ENCODE data around the gene PTGDR2.

PTGDR2 gene

DNA sequence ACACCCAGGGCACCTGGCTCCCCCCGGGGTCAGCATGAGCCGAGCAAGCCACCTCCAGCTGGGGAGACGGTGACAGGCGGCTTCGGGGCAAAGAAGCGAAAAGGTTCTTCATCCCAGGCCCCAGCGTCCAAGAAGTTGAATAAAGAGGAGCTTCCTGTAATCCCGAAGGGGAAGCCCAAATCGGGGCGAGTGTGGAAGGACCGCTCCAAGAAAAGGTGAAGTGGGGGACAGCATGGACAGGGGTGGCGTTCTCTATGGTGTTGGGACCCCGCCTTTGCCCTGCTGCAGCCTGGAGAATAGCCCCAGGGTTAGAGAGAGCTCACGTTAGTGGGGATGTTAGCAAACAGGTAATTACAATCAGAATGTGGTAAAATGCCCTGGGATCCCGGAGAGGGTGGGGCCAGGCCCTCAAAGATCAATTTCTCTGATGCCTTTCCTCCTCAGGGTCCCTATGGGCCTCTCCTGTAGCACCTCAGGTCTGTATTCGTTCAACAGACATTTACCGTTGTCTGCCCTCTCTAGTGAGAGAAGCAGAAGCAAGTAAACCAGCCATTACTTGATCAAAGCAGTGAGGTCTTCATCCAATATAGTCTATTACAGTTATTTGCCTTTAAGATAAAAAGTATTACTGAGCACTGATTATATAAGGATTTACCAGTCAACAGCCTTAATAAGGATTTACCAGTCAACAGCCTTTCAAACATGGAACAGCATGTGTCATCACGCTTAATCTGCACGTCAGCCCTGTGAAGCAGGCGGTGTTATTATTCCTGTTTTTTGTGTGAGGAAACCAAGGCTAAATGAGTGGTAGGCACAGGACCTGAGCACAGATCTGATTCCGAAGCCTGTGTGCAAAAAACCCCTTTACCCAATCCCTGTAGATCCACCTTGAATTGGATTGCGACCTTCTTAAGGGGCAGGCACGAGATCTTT is 12.8 kb downstream of the PTGDR2 start:
- peak; percentile 28 for DNase-seq (ENCODE audit: low read depth, low spot score)
- TF ChIP-seq, protein P1, sequence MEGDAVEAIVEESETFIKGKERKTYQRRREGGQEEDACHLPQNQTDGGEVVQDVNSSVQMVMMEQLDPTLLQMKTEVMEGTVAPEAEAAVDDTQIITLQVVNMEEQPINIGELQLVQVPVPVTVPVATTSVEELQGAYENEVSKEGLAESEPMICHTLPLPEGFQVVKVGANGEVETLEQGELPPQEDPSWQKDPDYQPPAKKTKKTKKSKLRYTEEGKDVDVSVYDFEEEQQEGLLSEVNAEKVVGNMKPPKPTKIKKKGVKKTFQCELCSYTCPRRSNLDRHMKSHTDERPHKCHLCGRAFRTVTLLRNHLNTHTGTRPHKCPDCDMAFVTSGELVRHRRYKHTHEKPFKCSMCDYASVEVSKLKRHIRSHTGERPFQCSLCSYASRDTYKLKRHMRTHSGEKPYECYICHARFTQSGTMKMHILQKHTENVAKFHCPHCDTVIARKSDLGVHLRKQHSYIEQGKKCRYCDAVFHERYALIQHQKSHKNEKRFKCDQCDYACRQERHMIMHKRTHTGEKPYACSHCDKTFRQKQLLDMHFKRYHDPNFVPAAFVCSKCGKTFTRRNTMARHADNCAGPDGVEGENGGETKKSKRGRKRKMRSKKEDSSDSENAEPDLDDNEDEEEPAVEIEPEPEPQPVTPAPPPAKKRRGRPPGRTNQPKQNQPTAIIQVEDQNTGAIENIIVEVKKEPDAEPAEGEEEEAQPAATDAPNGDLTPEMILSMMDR (IDR thresholded peaks at IDR 0.05; ENCODE audit: low read depth, low read length): no peak
- peak overlapping the region; percentile 93 for H3K4me3 ChIP-seq (ENCODE audit: low read depth, low read length)
- in situ Hi-C loops (cut with HindIII; ENCODE audit: low sequenced_read_pairs): no loop called here

DNA sequence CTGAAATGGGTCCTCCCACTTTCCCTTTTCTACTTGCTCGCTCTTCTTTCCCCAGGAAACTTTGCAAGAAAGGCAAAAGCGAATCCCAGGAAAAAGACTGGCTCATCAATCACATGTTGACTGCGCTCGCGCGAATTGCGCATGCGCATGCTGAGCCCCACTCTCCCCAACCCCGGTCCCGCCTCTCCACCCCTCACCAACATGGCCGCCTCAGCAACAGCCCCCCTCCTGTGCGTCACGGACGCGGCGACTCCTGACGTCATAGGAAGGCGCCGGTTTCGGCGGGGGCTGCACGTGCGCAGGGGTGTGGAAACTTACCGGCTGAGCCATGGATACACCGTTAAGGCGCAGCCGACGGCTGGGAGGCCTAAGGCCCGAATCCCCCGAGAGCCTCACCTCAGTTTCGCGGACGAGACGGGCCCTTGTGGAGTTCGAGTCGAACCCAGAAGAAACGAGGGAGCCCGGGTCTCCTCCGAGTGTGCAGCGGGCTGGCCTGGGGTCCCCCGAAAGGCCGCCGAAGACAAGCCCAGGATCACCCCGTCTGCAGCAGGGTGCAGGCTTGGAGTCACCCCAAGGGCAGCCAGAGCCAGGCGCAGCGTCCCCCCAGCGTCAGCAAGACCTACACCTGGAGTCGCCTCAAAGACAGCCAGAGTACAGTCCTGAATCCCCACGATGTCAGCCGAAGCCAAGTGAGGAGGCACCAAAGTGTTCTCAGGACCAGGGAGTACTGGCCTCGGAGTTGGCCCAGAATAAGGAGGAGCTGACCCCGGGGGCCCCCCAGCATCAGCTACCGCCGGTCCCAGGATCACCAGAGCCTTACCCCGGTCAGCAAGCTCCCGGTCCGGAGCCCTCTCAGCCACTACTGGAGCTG is 13.7 kb downstream of the PTGDR2 start, which contains the start of gene CCDC86:
Gene CCDC86 (plus strand): TSS at position 317 of the 871 bp plus-strand sequence. CDS start 12 bp downstream, at position 329.
- peak within 1 kb of the TSS; percentile 93 for H3K4me3 ChIP-seq (ENCODE audit: low read depth, low read length)
- in situ Hi-C loops (cut with HindIII; ENCODE audit: low sequenced_read_pairs): no loop called here
- peak; percentile 97 for DNase-seq (ENCODE audit: low read depth, low spot score)
- TF ChIP-seq, protein P1 (IDR thresholded peaks at IDR 0.05; ENCODE audit: low read depth, low read length): no peak

DNA sequence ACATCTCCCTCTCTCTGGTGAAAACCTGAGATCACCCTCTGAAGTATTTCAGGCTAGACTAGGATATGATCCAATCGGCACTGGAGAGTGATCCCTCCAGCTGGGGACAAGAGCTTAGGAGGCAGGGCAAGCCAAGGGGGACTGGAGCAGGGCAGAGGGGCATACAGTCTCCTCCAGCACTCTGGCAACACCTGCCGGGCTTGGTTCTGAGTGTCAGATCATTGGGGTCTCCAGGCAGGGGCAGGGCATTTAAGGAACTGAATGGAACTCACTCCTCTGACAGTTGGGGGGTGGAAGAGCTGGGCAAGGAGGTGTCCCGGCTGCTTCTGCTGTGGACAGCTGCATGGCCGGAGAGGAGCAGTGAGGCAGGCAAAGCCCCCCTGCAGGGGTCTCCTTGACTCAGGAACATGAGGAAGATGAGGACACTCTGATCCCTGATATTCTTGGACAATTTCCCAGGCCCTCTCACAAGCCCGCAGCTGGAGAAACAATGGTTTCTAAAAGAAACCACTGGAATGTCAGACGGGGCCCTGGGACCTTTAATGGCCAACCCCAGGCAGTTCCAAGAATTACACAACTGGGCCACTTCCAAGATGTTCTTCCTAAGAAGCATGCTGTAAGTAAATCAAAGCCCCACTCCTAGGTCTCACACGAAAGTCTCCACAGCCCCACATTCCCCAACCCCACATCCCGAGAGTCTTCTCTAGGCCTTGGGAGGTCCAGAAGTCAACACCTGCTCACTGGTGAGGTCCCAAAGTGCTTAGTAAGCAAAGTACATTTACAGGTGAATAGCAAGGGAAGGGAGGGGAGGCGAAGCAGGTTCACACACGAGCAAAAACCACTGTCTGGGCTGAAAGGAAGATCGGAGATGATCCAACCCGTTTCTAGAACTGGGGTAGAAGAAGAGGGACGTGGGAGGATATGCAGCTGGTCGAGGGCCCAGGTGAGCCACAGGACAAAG is 15.0 kb downstream of the PTGDR2 start:
- in situ Hi-C loops (cut with HindIII; ENCODE audit: low sequenced_read_pairs): no loop called here
- TF ChIP-seq, protein P1 (IDR thresholded peaks at IDR 0.05; ENCODE audit: low read depth, low read length): no peak
- DNase-seq (ENCODE audit: low read depth, low spot score): peak; percentile 99
- no peak overlapping the region for H3K4me3 ChIP-seq (ENCODE audit: low read depth, low read length)

DNA sequence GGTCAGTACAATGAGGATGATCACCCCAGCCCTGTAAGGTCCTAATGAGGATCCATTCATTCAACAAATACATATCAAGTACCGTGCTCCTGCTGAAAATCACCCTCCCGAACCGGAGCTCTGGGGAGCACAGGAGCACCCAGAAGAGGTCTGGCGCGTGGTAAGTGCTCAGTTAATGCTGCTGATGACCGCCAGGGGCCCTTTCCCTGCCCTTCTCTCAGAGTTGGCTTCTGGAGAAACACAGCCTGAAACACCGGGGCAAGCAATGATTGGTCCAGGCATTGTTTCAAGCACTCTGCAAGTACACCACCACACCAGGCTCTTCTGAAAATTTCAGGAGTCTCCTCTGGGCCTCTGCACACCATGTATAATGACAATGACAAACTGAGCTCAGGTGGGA is 17.6 kb downstream of the PTGDR2 start:
- no peak for DNase-seq (ENCODE audit: low read depth, low spot score)
- in situ Hi-C loops (cut with HindIII; ENCODE audit: low sequenced_read_pairs): no loop called here
- TF ChIP-seq, protein P1 (IDR thresholded peaks at IDR 0.05; ENCODE audit: low read depth, low read length): peak; percentile 2

DNA sequence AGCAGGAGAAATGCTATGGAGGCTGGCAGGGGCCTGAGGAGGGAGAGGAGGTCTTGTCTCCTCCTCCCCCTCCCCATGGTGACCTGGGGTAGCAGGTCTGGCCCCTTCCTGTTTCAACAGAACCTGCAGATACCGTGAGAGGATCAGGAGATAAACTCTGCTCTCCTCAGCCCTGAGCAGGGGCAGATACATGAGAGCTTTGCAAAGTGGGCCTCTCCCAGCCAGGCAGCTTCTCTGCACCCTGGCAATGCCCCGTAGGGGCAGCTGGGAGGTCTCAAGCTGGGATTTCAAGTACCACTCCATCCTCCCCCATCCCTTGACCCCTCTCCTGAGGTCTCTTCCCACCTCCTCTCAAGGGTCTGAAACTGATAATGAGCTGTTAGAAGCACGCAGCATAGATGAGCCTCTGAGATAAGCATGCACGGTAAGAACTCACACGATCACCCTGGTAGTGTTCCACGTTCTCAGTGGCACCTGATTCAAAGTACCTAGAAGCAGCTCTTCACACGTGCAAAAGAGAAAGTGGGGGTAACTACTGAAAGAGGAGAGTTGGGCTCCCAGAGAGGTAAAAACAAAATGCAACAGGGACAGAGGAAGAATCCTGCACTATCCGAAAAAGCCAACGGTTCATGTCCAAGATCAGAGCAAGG is 18.8 kb downstream of the PTGDR2 start:
- TF ChIP-seq, protein P1 (IDR thresholded peaks at IDR 0.05; ENCODE audit: low read depth, low read length): no peak
- in situ Hi-C loops (cut with HindIII; ENCODE audit: low sequenced_read_pairs): no loop called here
- no peak overlapping the region for H3K4me3 ChIP-seq (ENCODE audit: low read depth, low read length)
- no peak for DNase-seq (ENCODE audit: low read depth, low spot score)

More for the DNA sequence above, 17.6 kb downstream of the PTGDR2 start:
- no peak overlapping the region for H3K4me3 ChIP-seq (ENCODE audit: low read depth, low read length)
